ENCODE data around the gene WASF2. TPM values are rescaled to one million over a fixed set of nuclear protein-coding genes. Genes with fewer than 3 reads are reported as not detected.

WASF2 gene
- total and polyA plus RNA-seq, 2 of the 8 experiments (the other 6 are each of a cell fraction or from before 2014, with no cell fraction given): 32.1 to 86.6 TPM

GRCh38 chr1:27464926-27465647, 24.9 kb downstream of the WASF2 start (continued):
- TF ChIP-seq, protein P1, sequence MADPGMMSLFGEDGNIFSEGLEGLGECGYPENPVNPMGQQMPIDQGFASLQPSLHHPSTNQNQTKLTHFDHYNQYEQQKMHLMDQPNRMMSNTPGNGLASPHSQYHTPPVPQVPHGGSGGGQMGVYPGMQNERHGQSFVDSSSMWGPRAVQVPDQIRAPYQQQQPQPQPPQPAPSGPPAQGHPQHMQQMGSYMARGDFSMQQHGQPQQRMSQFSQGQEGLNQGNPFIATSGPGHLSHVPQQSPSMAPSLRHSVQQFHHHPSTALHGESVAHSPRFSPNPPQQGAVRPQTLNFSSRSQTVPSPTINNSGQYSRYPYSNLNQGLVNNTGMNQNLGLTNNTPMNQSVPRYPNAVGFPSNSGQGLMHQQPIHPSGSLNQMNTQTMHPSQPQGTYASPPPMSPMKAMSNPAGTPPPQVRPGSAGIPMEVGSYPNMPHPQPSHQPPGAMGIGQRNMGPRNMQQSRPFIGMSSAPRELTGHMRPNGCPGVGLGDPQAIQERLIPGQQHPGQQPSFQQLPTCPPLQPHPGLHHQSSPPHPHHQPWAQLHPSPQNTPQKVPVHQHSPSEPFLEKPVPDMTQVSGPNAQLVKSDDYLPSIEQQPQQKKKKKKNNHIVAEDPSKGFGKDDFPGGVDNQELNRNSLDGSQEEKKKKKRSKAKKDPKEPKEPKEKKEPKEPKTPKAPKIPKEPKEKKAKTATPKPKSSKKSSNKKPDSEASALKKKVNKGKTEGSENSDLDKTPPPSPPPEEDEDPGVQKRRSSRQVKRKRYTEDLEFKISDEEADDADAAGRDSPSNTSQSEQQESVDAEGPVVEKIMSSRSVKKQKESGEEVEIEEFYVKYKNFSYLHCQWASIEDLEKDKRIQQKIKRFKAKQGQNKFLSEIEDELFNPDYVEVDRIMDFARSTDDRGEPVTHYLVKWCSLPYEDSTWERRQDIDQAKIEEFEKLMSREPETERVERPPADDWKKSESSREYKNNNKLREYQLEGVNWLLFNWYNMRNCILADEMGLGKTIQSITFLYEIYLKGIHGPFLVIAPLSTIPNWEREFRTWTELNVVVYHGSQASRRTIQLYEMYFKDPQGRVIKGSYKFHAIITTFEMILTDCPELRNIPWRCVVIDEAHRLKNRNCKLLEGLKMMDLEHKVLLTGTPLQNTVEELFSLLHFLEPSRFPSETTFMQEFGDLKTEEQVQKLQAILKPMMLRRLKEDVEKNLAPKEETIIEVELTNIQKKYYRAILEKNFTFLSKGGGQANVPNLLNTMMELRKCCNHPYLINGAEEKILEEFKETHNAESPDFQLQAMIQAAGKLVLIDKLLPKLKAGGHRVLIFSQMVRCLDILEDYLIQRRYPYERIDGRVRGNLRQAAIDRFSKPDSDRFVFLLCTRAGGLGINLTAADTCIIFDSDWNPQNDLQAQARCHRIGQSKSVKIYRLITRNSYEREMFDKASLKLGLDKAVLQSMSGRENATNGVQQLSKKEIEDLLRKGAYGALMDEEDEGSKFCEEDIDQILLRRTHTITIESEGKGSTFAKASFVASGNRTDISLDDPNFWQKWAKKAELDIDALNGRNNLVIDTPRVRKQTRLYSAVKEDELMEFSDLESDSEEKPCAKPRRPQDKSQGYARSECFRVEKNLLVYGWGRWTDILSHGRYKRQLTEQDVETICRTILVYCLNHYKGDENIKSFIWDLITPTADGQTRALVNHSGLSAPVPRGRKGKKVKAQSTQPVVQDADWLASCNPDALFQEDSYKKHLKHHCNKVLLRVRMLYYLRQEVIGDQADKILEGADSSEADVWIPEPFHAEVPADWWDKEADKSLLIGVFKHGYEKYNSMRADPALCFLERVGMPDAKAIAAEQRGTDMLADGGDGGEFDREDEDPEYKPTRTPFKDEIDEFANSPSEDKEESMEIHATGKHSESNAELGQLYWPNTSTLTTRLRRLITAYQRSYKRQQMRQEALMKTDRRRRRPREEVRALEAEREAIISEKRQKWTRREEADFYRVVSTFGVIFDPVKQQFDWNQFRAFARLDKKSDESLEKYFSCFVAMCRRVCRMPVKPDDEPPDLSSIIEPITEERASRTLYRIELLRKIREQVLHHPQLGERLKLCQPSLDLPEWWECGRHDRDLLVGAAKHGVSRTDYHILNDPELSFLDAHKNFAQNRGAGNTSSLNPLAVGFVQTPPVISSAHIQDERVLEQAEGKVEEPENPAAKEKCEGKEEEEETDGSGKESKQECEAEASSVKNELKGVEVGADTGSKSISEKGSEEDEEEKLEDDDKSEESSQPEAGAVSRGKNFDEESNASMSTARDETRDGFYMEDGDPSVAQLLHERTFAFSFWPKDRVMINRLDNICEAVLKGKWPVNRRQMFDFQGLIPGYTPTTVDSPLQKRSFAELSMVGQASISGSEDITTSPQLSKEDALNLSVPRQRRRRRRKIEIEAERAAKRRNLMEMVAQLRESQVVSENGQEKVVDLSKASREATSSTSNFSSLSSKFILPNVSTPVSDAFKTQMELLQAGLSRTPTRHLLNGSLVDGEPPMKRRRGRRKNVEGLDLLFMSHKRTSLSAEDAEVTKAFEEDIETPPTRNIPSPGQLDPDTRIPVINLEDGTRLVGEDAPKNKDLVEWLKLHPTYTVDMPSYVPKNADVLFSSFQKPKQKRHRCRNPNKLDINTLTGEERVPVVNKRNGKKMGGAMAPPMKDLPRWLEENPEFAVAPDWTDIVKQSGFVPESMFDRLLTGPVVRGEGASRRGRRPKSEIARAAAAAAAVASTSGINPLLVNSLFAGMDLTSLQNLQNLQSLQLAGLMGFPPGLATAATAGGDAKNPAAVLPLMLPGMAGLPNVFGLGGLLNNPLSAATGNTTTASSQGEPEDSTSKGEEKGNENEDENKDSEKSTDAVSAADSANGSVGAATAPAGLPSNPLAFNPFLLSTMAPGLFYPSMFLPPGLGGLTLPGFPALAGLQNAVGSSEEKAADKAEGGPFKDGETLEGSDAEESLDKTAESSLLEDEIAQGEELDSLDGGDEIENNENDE (IDR thresholded peaks at IDR 0.05; ENCODE audit: insufficient replicate concordance, low read length): no peak
- TF ChIP-seq SRF (IDR thresholded peaks at IDR 0.05; ENCODE audit: low read depth, low read length): no peak

Measured in H1 (cell line).